Right atrium auricular region (tissue), 2 donors: ENCODE results near the gene ASIP. TPM values are rescaled to one million over a fixed set of nuclear protein-coding genes. Genes with fewer than 3 reads are reported as not detected.
"Not testable (repeated sequence)": the region's sequence is repeated elsewhere in the genome, so short reads cannot be mapped to it uniquely, and the experiment has no call there.

Experiments used
- DNase-seq: peaks from one replicate; pipeline ENCODE4 v3.0.0-alpha.2; 2019; ENCODE audit warnings: low spot score
- H3K27ac ChIP-seq, 2 donors: fragments of 200-600 bp; sonication (generic); 1 replicate in 1 of 2; 2 replicates in 1 of 2; pipeline ENCODE4 v1.5.1; 2016 to 2019
- H3K27me3 ChIP-seq, 2 donors: fragments of 200-600 bp; sonication (generic); one replicate each; pipeline versions ENCODE4 v1.5.1 to v1.6.0; 2017 to 2019
- H3K36me3 ChIP-seq: fragments of 200-600 bp; sonication (generic); one replicate; pipeline ENCODE4 v1.5.1; 2016
- H3K4me1 ChIP-seq, 2 donors: fragments of 200-600 bp; sonication (generic); one replicate each; pipeline versions ENCODE4 v1.5.1 to v1.6.0; 2017 to 2019
- H3K4me3 ChIP-seq, 2 donors: fragments of 200-600 bp; sonication (generic); 1 replicate in 1 of 2; 2 replicates in 1 of 2; pipeline ENCODE4 v1.5.1; 2017 to 2019; ENCODE audit warnings: mild to moderate bottlenecking in 1 of 2, moderate library complexity in 1 of 2
- H3K9me3 ChIP-seq, 2 donors: fragments of 200-600 bp; sonication (generic); one replicate each; pipeline ENCODE4 v1.5.1; 2019
- total RNA-seq, 2 donors: library from RNA; depleted of rRNA; stranded (reverse); fragments of >200 nt; gene quantifications; one replicate each; pipeline ENCODE4 v1.1.0, GENCODE V29; 2016
- TF ChIP-seq, protein P1 (sequence below), 2 donors: fragments of 200-600 bp; sonication (generic); IDR thresholded peaks; one replicate each; pipeline ENCODE4 v1.5.1; 2019; ENCODE audit warnings: antibody characterized with exemption in 2 of 2

The ASIP gene
- total RNA-seq, 2 donors from 2014 or later = 2.7 TPM; not detected in 1

DNA sequence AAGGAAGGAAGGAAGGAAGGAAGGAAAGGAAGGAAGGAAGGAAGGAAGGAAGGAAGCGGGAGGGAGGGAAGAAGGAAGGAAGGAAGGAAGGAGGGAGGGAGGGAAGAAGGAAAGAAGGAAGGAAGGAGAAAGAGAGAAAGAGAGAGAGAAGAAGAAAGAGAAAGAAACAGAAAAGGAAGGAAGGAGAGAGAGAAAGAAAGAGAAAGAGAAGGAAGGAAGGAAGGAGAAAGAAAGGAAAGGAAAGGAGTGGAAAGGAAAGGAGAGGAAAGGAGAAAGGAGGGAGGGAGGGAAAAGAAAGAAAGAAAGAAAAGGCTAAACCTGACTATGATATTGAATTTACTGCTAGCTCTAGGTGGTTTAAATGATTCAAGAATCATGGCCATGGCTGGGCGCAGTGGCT lies 5.3 kb upstream of the ASIP start:
- Histone ChIP-seq H3K27me3 (no peaks in the 10 kb centered on the region), H3K4me3 (no peak overlapping the region), H3K36me3 (no peaks in the 10 kb centered on the region), H3K9me3 (peaks cover 0 to 19% of the 10 kb centered on the region in 2 donors), H3K4me1 (no peaks in the 10 kb centered on the region), H3K27ac (no peak overlapping the region)
- TF ChIP-seq, protein P1, sequence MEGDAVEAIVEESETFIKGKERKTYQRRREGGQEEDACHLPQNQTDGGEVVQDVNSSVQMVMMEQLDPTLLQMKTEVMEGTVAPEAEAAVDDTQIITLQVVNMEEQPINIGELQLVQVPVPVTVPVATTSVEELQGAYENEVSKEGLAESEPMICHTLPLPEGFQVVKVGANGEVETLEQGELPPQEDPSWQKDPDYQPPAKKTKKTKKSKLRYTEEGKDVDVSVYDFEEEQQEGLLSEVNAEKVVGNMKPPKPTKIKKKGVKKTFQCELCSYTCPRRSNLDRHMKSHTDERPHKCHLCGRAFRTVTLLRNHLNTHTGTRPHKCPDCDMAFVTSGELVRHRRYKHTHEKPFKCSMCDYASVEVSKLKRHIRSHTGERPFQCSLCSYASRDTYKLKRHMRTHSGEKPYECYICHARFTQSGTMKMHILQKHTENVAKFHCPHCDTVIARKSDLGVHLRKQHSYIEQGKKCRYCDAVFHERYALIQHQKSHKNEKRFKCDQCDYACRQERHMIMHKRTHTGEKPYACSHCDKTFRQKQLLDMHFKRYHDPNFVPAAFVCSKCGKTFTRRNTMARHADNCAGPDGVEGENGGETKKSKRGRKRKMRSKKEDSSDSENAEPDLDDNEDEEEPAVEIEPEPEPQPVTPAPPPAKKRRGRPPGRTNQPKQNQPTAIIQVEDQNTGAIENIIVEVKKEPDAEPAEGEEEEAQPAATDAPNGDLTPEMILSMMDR (IDR thresholded peaks at IDR 0.05) = no peak
- DNase-seq = no peak

DNA sequence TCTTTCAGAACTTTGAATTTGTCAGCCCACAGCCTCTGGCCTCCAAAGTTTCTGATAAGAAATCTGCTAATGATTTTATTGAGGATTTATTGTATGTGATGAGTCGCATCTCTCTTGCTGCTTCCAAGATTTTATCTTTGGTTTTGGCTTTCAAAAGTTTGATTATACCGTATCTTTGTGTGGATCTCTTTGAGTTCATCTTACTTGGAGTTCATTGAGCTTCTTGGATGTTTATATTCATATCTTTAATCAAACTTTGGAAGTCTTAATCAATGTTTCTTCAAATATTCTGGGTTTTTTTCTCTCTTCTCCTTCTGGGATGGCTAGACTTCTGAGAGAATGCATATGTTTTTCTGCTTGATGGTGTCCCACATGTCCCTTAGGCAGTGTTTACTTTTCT lies 3.3 kb upstream of the ASIP start:
- H3K27ac ChIP-seq = no peak overlapping the region
- peaks cover 0 to 19% of the 10 kb centered on the region in 2 donors for H3K9me3 ChIP-seq
- TF ChIP-seq, protein P1 (IDR thresholded peaks at IDR 0.05) = no peak
- H3K36me3 ChIP-seq = no peaks in the 10 kb centered on the region
- no peak overlapping the region for H3K4me3 ChIP-seq
- H3K4me1 ChIP-seq = no peaks in the 10 kb centered on the region
- DNase-seq = no peak
- H3K27me3 ChIP-seq = no peaks in the 10 kb centered on the region

DNA sequence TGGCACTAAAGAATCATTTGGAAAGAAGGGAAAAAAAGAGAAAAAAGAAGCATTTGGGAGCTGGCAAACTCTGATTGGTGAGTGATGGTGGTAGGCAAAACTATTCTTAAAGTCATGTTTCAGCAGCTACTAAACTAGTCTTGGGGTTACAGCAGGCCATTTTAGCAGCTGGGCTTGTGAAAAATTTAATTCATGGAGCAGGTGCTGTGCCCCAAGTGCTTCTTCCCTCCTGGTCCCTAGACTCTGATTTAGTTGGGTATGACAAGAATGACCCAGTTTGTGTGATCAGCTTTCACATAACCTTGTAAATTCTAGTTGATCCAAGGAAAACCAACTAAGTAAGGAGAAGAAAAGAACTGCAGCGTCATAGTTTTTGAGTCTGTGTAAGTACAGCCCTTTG lies 1.1 kb upstream of the ASIP start:
- no peak for DNase-seq
- Histone ChIP-seq H3K4me3 (no peak overlapping the region), H3K27ac (no peak overlapping the region), H3K9me3 (peaks cover 0 to 19% of the 10 kb centered on the region in 2 donors), H3K4me1 (no peaks in the 10 kb centered on the region), H3K36me3 (no peaks in the 10 kb centered on the region), H3K27me3 (no peaks in the 10 kb centered on the region)
- TF ChIP-seq, protein P1 (IDR thresholded peaks at IDR 0.05) = no peak

GRCh38 chr20:34242015-34242414 lies 792 bp downstream of the ASIP start:
- H3K9me3 ChIP-seq = peaks cover 0 to 16% of the 10 kb centered on the region in 2 donors
- not testable (repeated sequence) for H3K4me3 ChIP-seq, H3K27ac ChIP-seq, H3K27me3 ChIP-seq, H3K4me1 ChIP-seq, DNase-seq, H3K36me3 ChIP-seq

GRCh38 chr20:34242879-34243278 lies 1.7 kb downstream of the ASIP start:
- H3K36me3 ChIP-seq = no peaks in the 10 kb centered on the region
- H3K9me3 ChIP-seq = peaks cover 0 to 8% of the 10 kb centered on the region in 2 donors
- TF ChIP-seq, protein P1 (IDR thresholded peaks at IDR 0.05) = no peak
- H3K4me1 ChIP-seq = no peaks in the 10 kb centered on the region
- H3K4me3 ChIP-seq = no peak overlapping the region
- no peak overlapping the region for H3K27ac ChIP-seq
- DNase-seq = no peak
- no peaks in the 10 kb centered on the region for H3K27me3 ChIP-seq

- Histone ChIP-seq H3K36me3 (no peaks in the 10 kb centered on the region), H3K27ac (no peak overlapping the region), H3K4me1 (no peaks in the 10 kb centered on the region), H3K9me3 (peaks cover 0 to 3% of the 10 kb centered on the region in 2 donors), H3K27me3 (no peaks in the 10 kb centered on the region), H3K4me3 (no peak overlapping the region)
- DNase-seq = no peak
- TF ChIP-seq, protein P1 (IDR thresholded peaks at IDR 0.05) = no peak
These were observed 2.2 kb downstream of the ASIP start for GRCh38 chr20:34243377-34243776.
